GM18511 (cell line): Measurements from ENCODE around the gene KLC4.
"Not testable (repeated sequence)": the region's sequence is repeated elsewhere in the genome, so short reads cannot be mapped to it uniquely, and the experiment has no call there.

Source experiments
- ATAC-seq: cut with Tn5 transposase; IDR thresholded peaks from one replicate; pipeline ENCODE4 v1.9.1; 2021; ENCODE audit warnings: mild to moderate bottlenecking, moderate library complexity; ENCODE audit not compliant: unreplicated experiment

The KLC4 gene

GRCh38 chr6:43090559-43090956, 31.1 kb downstream of the KLC4 start:
- no peak for ATAC-seq

- ATAC-seq = no peak
Observed at GRCh38 chr6:43091020-43091419, 31.6 kb downstream of the KLC4 start.

- no peak for ATAC-seq
Observed at GRCh38 chr6:43091436-43091991, 32.1 kb downstream of the KLC4 start.

DNA sequence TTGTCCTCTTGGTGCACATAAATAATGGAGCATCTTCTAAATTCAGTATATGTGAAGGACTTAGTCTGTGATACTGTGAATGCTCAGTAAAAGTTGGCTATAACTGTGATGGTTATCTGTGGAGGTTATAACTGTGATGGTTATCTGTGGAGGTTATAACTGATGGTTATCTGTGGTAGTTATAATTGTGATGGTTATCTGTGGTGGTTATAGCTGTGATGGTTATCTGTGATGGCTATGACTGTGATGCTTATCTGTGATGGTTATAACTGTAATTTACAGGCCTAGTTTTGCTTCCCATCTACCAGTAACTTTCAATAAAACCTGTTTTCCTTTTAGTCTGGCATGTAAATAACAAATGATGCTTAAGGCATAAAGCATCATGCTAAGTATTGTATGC, 33.2 kb downstream of the KLC4 start:
- ATAC-seq = no peak

- ATAC-seq = no peak
Observed at GRCh38 chr6:43093436-43094289, 34.2 kb downstream of the KLC4 start.

DNA sequence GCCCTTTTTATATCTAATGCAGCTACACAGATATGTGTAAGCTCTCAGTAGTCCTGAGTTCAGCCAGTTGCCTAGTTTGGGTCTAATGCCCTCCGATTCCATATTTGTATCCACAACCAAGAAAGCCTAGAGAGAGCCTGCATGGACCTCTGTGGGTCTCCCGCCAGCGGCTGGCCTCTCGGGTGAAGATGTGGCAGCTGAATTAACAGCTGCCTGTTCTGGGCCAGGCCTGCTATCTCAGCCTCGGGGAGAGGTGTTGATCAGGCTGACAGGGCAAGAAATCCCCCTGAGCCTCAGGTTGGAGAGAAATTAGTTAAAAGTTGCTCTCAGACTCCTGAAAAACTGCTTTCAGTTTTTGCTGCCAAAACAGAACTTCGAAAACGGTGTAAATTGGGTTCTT, 36.5 kb downstream of the KLC4 start:
- ATAC-seq = no peak

DNA sequence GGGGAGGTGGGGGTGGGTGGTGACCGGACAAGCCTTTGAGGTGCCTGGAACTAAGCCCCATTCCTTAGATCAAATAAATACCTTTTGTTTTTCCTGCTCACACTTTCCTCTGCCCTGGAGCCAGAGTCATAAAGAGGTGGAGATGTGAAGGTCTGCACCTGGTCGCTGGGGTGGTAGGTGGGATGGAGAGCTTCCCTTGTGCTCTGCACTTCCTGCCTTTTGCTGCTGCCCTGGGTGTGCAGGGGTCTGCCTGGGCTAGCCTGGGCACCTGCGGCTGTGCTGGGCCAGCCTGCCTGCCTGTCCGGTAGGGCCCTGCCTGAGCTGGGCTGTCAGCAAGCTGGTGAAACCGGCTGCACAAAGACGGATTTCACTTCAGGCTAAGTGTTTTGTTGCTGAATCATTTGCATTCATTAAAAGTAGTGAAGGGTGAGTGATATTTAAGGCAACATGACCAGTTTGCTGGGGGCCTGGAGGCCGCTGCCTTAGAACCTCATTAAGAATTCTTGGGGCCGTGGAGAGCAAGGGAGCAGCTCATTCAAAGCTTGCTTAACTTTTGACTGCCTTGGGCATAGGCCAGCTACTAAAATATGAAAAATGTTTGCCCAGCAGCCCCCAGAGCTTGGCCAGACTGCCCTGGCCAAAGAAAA, 37.1 kb downstream of the KLC4 start:
- ATAC-seq = no peak

GRCh38 chr6:43097098-43097489, 37.7 kb downstream of the KLC4 start:
- no peak for ATAC-seq

- no peak for ATAC-seq
Observed at GRCh38 chr6:43097502-43097901, 38.1 kb downstream of the KLC4 start.

GRCh38 chr6:43101497-43101896, 42.1 kb downstream of the KLC4 start:
- ATAC-seq = no peak

DNA sequence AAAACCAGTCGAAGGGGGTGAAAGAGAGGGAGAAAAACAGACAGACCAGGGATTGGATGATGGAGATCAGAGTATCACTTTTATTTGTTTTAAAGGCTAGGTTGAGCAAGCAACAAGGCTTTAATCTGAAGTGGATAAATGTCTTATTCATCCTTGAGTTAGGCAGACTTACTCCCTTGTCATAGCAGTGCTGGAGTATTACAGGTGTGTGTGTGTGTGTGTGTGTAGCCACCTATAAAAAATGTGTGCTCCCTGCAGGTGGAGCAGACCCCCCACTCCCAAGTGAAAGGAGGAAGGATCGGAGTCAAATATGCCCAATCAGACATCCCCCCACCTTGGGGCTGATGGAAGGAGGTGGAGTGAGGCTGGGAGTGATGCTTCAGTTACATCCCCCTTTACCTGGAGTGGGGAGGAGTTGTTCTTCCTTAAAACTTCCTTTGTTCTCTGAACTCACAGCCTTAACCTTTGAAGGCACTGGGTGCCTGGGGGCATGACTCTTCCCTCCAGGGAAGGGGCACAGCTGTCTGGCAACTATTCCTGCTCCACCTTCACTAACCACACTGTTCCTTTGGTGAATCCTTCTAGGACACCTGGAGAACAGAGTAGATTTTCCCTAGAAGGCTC, 43.9 kb downstream of the KLC4 start:
- ATAC-seq = no peak

- ATAC-seq = no peak
Observed at GRCh38 chr6:43105538-43106222, 46.2 kb downstream of the KLC4 start.

DNA sequence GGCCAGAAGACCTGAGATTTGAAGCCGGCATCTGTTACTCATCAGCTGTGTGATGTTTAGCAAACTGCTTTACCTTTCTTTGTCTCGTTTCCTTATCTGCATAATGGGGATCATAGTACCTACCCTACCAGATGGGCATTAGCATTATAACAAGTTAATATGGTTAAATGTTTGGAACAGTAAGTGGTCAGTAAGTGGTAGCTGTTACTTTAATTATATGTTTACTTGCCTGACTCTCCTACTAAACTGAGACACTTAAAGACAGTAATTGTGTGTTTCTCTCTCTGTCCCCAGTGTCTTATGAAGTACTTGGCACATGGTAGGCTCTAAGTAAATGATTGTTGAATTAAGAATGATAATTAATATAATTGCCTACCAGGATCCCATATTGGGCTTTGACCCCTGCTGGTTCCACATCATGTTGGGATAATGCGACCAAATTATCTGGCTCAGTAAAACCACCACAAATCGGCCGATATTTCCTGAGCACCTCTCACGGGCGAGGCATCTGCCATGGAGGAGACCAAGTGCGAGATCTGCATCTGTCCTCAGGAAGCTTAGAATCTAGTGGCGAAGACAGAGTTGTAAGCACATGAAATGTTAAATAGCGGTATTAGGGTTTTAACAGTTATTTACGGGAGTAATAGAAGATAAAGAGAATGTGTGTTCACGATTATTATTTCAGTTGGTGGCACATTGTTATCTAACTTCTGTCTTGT, 48.1 kb downstream of the KLC4 start:
- no peak for ATAC-seq

DNA sequence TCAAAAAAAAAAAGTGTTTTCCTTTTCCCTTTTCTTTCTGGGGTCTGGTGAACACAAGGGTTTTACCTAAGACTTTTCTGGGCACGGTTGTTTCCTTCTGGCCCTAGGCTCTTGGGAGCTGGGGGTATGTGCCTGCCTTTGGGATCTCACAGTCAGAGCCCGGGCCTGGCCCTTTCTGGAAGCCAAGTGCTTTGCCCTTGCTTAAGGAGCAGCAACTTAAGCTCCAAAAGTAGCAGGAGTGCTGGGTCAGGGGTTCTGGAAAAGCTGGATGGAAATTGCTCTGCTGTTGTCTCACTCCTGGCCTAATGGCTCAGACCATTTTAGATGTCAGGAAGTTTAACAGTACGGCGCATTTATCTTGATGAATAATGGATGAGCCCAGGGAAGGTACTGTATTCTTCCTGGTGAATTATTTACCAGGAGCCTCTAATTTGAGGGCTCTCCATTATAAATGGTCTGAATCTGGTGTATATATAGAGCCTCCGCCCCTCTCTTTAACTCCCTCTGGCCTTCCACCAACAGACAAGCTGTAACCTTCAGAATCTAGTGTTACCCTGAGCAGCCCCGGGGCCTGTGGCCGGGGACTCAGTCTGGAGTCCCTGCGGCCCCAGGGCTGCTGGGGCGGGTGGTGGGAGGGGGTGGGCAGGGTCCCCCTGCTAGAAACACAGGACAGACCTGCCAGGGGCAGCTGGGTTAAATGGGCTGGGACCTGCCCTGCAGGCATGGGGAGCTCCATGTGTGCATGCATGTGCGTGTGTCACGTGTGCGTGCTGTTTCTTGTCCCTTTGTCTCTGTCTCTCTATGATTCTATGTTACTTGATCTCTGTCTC, 54.2 kb downstream of the KLC4 start:
- ATAC-seq = no peak

GRCh38 chr6:43115365-43115764, 55.9 kb downstream of the KLC4 start:
- ATAC-seq = no peak

DNA sequence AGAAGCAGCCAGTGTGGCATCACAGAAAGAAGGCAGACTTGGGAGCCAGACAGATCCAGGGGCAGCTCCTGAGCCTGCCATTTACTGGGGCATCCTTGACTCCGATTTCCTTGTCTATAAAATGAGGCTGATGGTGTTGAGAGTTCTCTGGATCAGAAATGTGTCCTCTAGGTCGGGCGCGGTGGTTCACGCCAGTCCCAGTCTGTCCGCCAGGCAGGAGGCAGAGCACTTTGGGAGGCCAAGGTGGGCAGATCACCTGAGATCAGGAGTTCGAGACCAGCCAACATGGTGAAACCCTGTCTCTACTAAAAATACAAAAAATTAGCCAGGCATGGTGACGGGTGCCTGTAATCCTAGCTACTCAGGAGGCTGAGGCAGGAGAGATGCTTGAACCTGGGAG, 58.0 kb downstream of the KLC4 start:
- not testable (repeated sequence) for ATAC-seq

GRCh38 chr6:43119482-43119881, 60.1 kb downstream of the KLC4 start:
- no peak for ATAC-seq

- no peak for ATAC-seq
Observed at GRCh38 chr6:43120101-43120763, 60.8 kb downstream of the KLC4 start.
